RWPE2 (cell line): ENCODE measurements around the gene TRAPPC13.

ENCODE experiments used
- ATAC-seq: fragments of 200-7000 bp; cut with Tn5 transposase; 3 replicates; pipeline ENCODE4 v1.9.1; 2021; ENCODE audit warnings: low read depth
- DNase-seq: peaks from one replicate; pipeline ENCODE4 v3.0.0-alpha.2; 2020; ENCODE audit warnings: low spot score
- H3K27ac ChIP-seq: fragments of 450-650 bp; 2 replicates; pipeline ENCODE4 v1.5.1; 2017; ENCODE audit warnings: mild to moderate bottlenecking; ENCODE audit not compliant: poor library complexity, severe bottlenecking
- H3K27me3 ChIP-seq: fragments of 250-450 bp; sonication (Bioruptor Pico); 2 replicates; pipeline ENCODE4 v1.5.1; 2021; ENCODE audit warnings: mild to moderate bottlenecking, moderate library complexity; ENCODE audit not compliant: insufficient read depth, poor library complexity, severe bottlenecking
- H3K36me3 ChIP-seq: fragments of 250-450 bp; sonication (Bioruptor Pico); 2 replicates; pipeline ENCODE4 v1.5.1; 2020; ENCODE audit warnings: low read depth, mild to moderate bottlenecking, moderate library complexity
- H3K4me1 ChIP-seq: fragments of 250-450 bp; sonication (Bioruptor Pico); 2 replicates; pipeline ENCODE4 v1.5.1; 2021; ENCODE audit warnings: mild to moderate bottlenecking, moderate library complexity; ENCODE audit not compliant: insufficient read depth, poor library complexity, severe bottlenecking
- H3K4me3 ChIP-seq: fragments of 250-450 bp; sonication (Bioruptor Pico); 2 replicates; pipeline ENCODE4 v1.5.1; 2021; ENCODE audit warnings: mild to moderate bottlenecking, moderate library complexity; ENCODE audit not compliant: severe bottlenecking
- H3K9me3 ChIP-seq: fragments of 250-450 bp; sonication (Bioruptor Pico); 2 replicates; pipeline ENCODE4 v1.5.1; 2021; ENCODE audit warnings: mild to moderate bottlenecking, moderate library complexity; ENCODE audit not compliant: severe bottlenecking
- CTCF ChIP-seq: fragments of 450-650 bp; IDR thresholded peaks from one replicate; pipeline ENCODE4 v1.5.1; 2017; ENCODE audit warnings: mild to moderate bottlenecking, moderate library complexity; ENCODE audit not compliant: poor library complexity, severe bottlenecking

TRAPPC13 gene

GRCh38 chr5:65651144-65651543, 26.3 kb downstream of the TRAPPC13 start:
- no peak for DNase-seq

GRCh38 chr5:65654713-65655112, 29.9 kb downstream of the TRAPPC13 start:
- no peak for TF ChIP-seq CTCF
- no peaks in the 10 kb centered on the region for H3K9me3 ChIP-seq
- H3K4me1 ChIP-seq = no peaks in the 10 kb centered on the region
- DNase-seq = no peak
- no peak for ATAC-seq
- H3K27ac ChIP-seq = no peak overlapping the region
- no peak overlapping the region for H3K4me3 ChIP-seq
- peaks cover 62% of the 10 kb centered on the region for H3K36me3 ChIP-seq
- H3K27me3 ChIP-seq = no peaks in the 10 kb centered on the region

More at GRCh38 chr5:65651144-65651543, 26.3 kb downstream of the TRAPPC13 start:
- H3K27ac ChIP-seq = no peak overlapping the region
- H3K27me3 ChIP-seq = no peaks in the 10 kb centered on the region
- H3K36me3 ChIP-seq = peaks cover 51% of the 10 kb centered on the region
- H3K4me1 ChIP-seq = no peaks in the 10 kb centered on the region
- no peak for TF ChIP-seq CTCF
- ATAC-seq = no peak
- H3K4me3 ChIP-seq = no peak overlapping the region
- H3K9me3 ChIP-seq = no peaks in the 10 kb centered on the region

- peak; percentile 60 for TF ChIP-seq CTCF
- no peaks in the 10 kb centered on the region for H3K27me3 ChIP-seq
- H3K4me3 ChIP-seq = no peak overlapping the region
- no peaks in the 10 kb centered on the region for H3K9me3 ChIP-seq
- no peak overlapping the region for H3K27ac ChIP-seq
- H3K4me1 ChIP-seq = no peaks in the 10 kb centered on the region
- H3K36me3 ChIP-seq = peaks cover 57% of the 10 kb centered on the region
- DNase-seq (no peak), ATAC-seq (peak; percentile 86; the same call in 2 of the 3 replicates)
Observed at GRCh38 chr5:65663804-65664521, 39.1 kb downstream of the TRAPPC13 start.

GRCh38 chr5:65668696-65669095, 43.9 kb downstream of the TRAPPC13 start:
- Histone ChIP-seq H3K27ac (no peak overlapping the region), H3K4me1 (no peaks in the 10 kb centered on the region), H3K27me3 (no peaks in the 10 kb centered on the region), H3K36me3 (peaks cover 37% of the 10 kb centered on the region), H3K4me3 (no peak overlapping the region), H3K9me3 (no peaks in the 10 kb centered on the region)
- ATAC-seq (no peak), DNase-seq (no peak)
- TF ChIP-seq CTCF = no peak

DNA sequence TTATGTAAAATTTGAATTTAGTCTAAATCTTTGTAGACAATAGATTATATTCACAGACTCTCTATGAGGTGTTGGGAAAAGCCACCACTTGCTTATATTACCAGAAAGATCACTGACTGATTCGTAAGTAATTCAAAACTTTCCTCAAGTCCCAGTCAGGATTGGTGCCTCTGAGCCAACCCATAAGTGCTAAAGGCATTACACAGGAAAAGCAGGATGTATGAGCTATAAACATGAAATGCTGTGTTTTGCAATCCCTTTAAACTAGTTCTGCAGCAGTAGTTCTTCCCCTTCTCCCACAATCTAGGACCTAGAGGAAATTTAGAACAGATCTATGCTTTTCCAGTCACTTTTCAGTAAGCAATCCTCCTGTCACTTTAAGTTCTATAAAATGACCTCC, 48.0 kb downstream of the TRAPPC13 start:
- no peak for DNase-seq

More for the DNA sequence above, 48.0 kb downstream of the TRAPPC13 start:
- Histone ChIP-seq H3K27ac (no peak overlapping the region), H3K4me1 (no peaks in the 10 kb centered on the region), H3K9me3 (no peaks in the 10 kb centered on the region), H3K36me3 (peaks cover 9% of the 10 kb centered on the region), H3K4me3 (no peak overlapping the region), H3K27me3 (no peaks in the 10 kb centered on the region)
- ATAC-seq = peak; percentile 85
- no peak for TF ChIP-seq CTCF
